OCI-LY1 (cell line): ENCODE results near the gene FBXO46.

Source experiments
- H2AFZ ChIP-seq: fragments of 200-600 bp; sonication (generic), shearing (Covaris generic); 2 replicates; pipeline ENCODE4 v1.6.0; 2014; ENCODE audit warnings: antibody characterized with exemption, mild to moderate bottlenecking, low read length
- H3F3A ChIP-seq: fragments of 200-600 bp; sonication (generic), shearing (Covaris generic); 2 replicates; pipeline ENCODE4 v1.6.0; 2014; ENCODE audit warnings: mild to moderate bottlenecking, antibody characterized with exemption, low read length, moderate library complexity; ENCODE audit not compliant: insufficient read depth
- H3K27ac ChIP-seq: fragments of 200-600 bp; sonication (generic); 2 replicates; pipeline ENCODE4 v1.5.1; 2014; ENCODE audit warnings: low read length, mixed run types, mild to moderate bottlenecking, low read depth; ENCODE audit not compliant: poor library complexity, severe bottlenecking
- H3K27me3 ChIP-seq: fragments of 200-600 bp; sonication (generic); 2 replicates; pipeline ENCODE4 v1.6.0; 2014; ENCODE audit warnings: antibody characterized with exemption, mild to moderate bottlenecking, low read length, moderate library complexity; ENCODE audit not compliant: insufficient read depth
- H3K36me3 ChIP-seq: fragments of 200-600 bp; sonication (generic); 2 replicates; pipeline ENCODE4 v1.6.1; 2014; ENCODE audit warnings: mild to moderate bottlenecking, antibody characterized with exemption, low read length, moderate library complexity, mixed read lengths; ENCODE audit not compliant: insufficient read depth
- H3K4me1 ChIP-seq: fragments of 200-600 bp; sonication (generic); 2 replicates; pipeline ENCODE4 v1.5.1; 2014; ENCODE audit warnings: mild to moderate bottlenecking, low read length, moderate library complexity; ENCODE audit not compliant: insufficient read depth, severe bottlenecking
- H3K4me2 ChIP-seq: fragments of 200-600 bp; sonication (generic), shearing (Covaris generic); 2 replicates; pipeline ENCODE4 v1.6.1; 2014; ENCODE audit warnings: low read length
- H3K4me3 ChIP-seq: fragments of 200-600 bp; sonication (generic); 2 replicates; pipeline ENCODE4 v1.5.1; 2014; ENCODE audit warnings: low read length, low read depth, mild to moderate bottlenecking, mixed read lengths; ENCODE audit not compliant: poor library complexity, severe bottlenecking
- H3K79me2 ChIP-seq: fragments of 200-600 bp; shearing (Covaris generic); 2 replicates; pipeline ENCODE4 v1.6.1; 2016; ENCODE audit warnings: mixed run types, low read length, mixed read lengths; ENCODE audit not compliant: insufficient read depth
- H3K9ac ChIP-seq: fragments of 200-600 bp; sonication (generic), shearing (Covaris generic); 2 replicates; pipeline ENCODE4 v1.6.1; 2014; ENCODE audit warnings: mild to moderate bottlenecking, low read length, mixed read lengths
- H3K9me2 ChIP-seq: fragments of 200-600 bp; sonication (generic), shearing (Covaris generic); 2 replicates; pipeline ENCODE4 v1.6.1; 2014; ENCODE audit warnings: low read depth, mild to moderate bottlenecking, low read length, mixed read lengths
- H3K9me3 ChIP-seq: fragments of 200-600 bp; shearing (Covaris generic); 2 replicates; pipeline ENCODE4 v1.6.1; 2014; ENCODE audit warnings: low read length, mixed read lengths
- H4K20me1 ChIP-seq: fragments of 200-600 bp; sonication (generic), shearing (Covaris generic); 2 replicates; pipeline ENCODE4 v1.6.0; 2016; ENCODE audit warnings: mild to moderate bottlenecking, low read length; ENCODE audit not compliant: insufficient read depth
- CTCF ChIP-seq: fragments of 200-600 bp; sonication (generic), shearing (Covaris generic); IDR thresholded peaks from 2 replicates; pipeline ENCODE4 v1.5.1; 2017; ENCODE audit warnings: mild to moderate bottlenecking, antibody characterized with exemption, low read length, moderate library complexity, mixed read lengths
- EZH2 ChIP-seq: fragments of 200-600 bp; sonication (generic), shearing (Covaris generic); IDR thresholded peaks from 2 replicates; pipeline ENCODE4 v1.8.0; 2017; ENCODE audit warnings: borderline replicate concordance, mixed run types, mild to moderate bottlenecking, antibody characterized with exemption, low read length, moderate library complexity, mixed read lengths

The FBXO46 gene

GRCh38 chr19:45713141-45713540 lies 17.6 kb downstream of the FBXO46 start:
- TF ChIP-seq EZH2, result no peak
- no peak for TF ChIP-seq CTCF
- Histone ChIP-seq H3K9me3 (no peaks in the 10 kb centered on the region), H3K79me2 (peaks cover 21% of the 10 kb centered on the region), H3K4me3 (no peak overlapping the region), H3K9me2 (no peaks in the 10 kb centered on the region), H3F3A (peaks cover 5% of the 10 kb centered on the region; the same call in 1 of the 2 replicates), H3K4me1 (peaks cover 41% of the 10 kb centered on the region), H3K4me2 (no peak overlapping the region), H3K27ac (no peak overlapping the region), H3K27me3 (no peaks in the 10 kb centered on the region), H3K9ac (no peak overlapping the region), H2AFZ (no peak overlapping the region), H4K20me1 (no peaks in the 10 kb centered on the region), H3K36me3 (peaks cover 26% of the 10 kb centered on the region)

GRCh38 chr19:45712699-45713067 lies 18.0 kb downstream of the FBXO46 start:
- Histone ChIP-seq H3K79me2 (peaks cover 21% of the 10 kb centered on the region), H3K9me3 (no peaks in the 10 kb centered on the region), H3K27me3 (no peaks in the 10 kb centered on the region), H4K20me1 (no peaks in the 10 kb centered on the region), H3K9me2 (no peaks in the 10 kb centered on the region), H3K4me1 (peaks cover 36% of the 10 kb centered on the region), H3K4me2 (no peak overlapping the region), H3K27ac (no peak overlapping the region), H3K4me3 (no peak overlapping the region), H3K9ac (no peak overlapping the region), H3F3A (peaks cover 5% of the 10 kb centered on the region; the same call in 1 of the 2 replicates), H3K36me3 (peaks cover 26% of the 10 kb centered on the region), H2AFZ (no peak overlapping the region)
- no peak for TF ChIP-seq CTCF
- TF ChIP-seq EZH2, result no peak

GRCh38 chr19:45711851-45712698 lies 18.6 kb downstream of the FBXO46 start:
- H3K4me2 ChIP-seq, result no peak overlapping the region
- H3K9me2 ChIP-seq, result no peaks in the 10 kb centered on the region
- H3K4me1 ChIP-seq, result peaks cover 42% of the 10 kb centered on the region
- H3F3A ChIP-seq, result peaks cover 10% of the 10 kb centered on the region; the same call in 1 of the 2 replicates
- H3K36me3 ChIP-seq, result peaks cover 26% of the 10 kb centered on the region
- H3K27me3 ChIP-seq, result no peaks in the 10 kb centered on the region
- no peak overlapping the region for H3K27ac ChIP-seq
- no peak overlapping the region for H3K9ac ChIP-seq
- H3K4me3 ChIP-seq, result no peak overlapping the region
- TF ChIP-seq CTCF (no peak), EZH2 (no peak)
- H3K79me2 ChIP-seq, result peaks cover 21% of the 10 kb centered on the region
- H2AFZ ChIP-seq, result no peak overlapping the region
- H3K9me3 ChIP-seq, result no peaks in the 10 kb centered on the region
- no peaks in the 10 kb centered on the region for H4K20me1 ChIP-seq
